Hepatocyte (in vitro differentiated cells): ENCODE measurements around the gene EPHA8.

Source experiments
- EZH2 ChIP-seq: fragments of 200-600 bp; sonication (generic); IDR thresholded peaks from 2 replicates; pipeline ENCODE4 v1.6.1; 2016; ENCODE audit warnings: antibody characterized with exemption, mild to moderate bottlenecking, borderline replicate concordance
- EZH2phosphoT487 ChIP-seq: fragments of 200-600 bp; sonication (generic); IDR thresholded peaks from one replicate; pipeline ENCODE4 v1.6.1; 2018; ENCODE audit warnings: antibody characterized with exemption, mild to moderate bottlenecking, low read depth, moderate library complexity; ENCODE audit not compliant: unreplicated experiment, severe bottlenecking
- TF ChIP-seq, protein P1 (sequence below): fragments of 200-600 bp; sonication (generic); IDR thresholded peaks from 2 replicates; pipeline ENCODE4 v1.5.1; 2016; ENCODE audit warnings: antibody characterized with exemption, mild to moderate bottlenecking; ENCODE audit not compliant: poor library complexity

DNA sequence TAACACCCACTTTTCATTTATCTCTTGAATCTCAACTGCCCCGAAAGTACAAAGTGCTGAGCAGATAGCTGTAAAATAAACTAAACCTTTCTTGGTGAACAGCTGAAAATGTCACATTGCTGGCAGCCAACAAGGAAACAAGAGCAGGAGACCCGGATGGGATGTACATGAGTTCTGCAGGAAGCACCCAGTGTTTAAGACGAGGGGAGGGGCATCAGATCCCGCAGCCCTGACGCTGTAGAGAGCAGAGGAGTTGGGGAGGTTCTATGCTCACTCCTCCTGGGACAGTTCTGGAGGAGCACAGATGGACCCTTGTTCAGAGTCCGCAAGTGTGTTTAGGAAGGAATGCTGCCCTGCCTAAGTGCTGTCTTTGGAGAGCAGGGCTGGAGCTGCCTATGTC, 32.0 kb upstream of the EPHA8 start:
- TF ChIP-seq, protein P1, sequence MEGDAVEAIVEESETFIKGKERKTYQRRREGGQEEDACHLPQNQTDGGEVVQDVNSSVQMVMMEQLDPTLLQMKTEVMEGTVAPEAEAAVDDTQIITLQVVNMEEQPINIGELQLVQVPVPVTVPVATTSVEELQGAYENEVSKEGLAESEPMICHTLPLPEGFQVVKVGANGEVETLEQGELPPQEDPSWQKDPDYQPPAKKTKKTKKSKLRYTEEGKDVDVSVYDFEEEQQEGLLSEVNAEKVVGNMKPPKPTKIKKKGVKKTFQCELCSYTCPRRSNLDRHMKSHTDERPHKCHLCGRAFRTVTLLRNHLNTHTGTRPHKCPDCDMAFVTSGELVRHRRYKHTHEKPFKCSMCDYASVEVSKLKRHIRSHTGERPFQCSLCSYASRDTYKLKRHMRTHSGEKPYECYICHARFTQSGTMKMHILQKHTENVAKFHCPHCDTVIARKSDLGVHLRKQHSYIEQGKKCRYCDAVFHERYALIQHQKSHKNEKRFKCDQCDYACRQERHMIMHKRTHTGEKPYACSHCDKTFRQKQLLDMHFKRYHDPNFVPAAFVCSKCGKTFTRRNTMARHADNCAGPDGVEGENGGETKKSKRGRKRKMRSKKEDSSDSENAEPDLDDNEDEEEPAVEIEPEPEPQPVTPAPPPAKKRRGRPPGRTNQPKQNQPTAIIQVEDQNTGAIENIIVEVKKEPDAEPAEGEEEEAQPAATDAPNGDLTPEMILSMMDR, result no peak
- TF ChIP-seq EZH2phosphoT487, result no peak
- no peak for TF ChIP-seq EZH2
